Gastroesophageal sphincter (tissue), 3 donors: Measurements from ENCODE around the gene OTOA.

Source experiments
- CTCF ChIP-seq, 4 experiments: fragments of 200-600 bp in 2 of 4; fragments of 450-650 bp in 2 of 4; sonication (generic) in 1 of 4; IDR thresholded peaks; one replicate each; pipeline ENCODE4 v1.5.1; 2017 to 2019; ENCODE audit warnings: antibody characterized with exemption in 4 of 4, mild to moderate bottlenecking in 2 of 4, moderate library complexity in 2 of 4
- POLR2A ChIP-seq, 2 donors: fragments of 450-650 bp; IDR thresholded peaks; one replicate each; pipeline ENCODE4 v1.6.1; 2017; ENCODE audit warnings: antibody characterized with exemption in 2 of 2, mild to moderate bottlenecking in 2 of 2, moderate library complexity in 1 of 2
- POLR2AphosphoS5 ChIP-seq: sonication (generic); formaldehyde crosslinking; IDR thresholded peaks from one replicate; pipeline ENCODE4 v1.6.1; 2017; ENCODE audit warnings: antibody characterized with exemption

GRCh38 chr16:21654466-21654865 lies 9.3 kb upstream of the OTOA start:
- no peak for TF ChIP-seq CTCF (IDR thresholded peaks at IDR 0.05)
- TF ChIP-seq POLR2A (IDR thresholded peaks at IDR 0.05) = no peak
- TF ChIP-seq POLR2AphosphoS5 = no peak
